ENCODE data around the gene ITGB1BP1. TPM values are rescaled to one million over a fixed set of nuclear protein-coding genes. Genes with fewer than 3 reads are reported as not detected.

The ITGB1BP1 gene
- total and polyA plus RNA-seq, 9 of the 15 experiments (the other 6 are each of a cell fraction or from before 2014, with no cell fraction given), result 37.8 to 95.3 (median 50.4) TPM

DNA sequence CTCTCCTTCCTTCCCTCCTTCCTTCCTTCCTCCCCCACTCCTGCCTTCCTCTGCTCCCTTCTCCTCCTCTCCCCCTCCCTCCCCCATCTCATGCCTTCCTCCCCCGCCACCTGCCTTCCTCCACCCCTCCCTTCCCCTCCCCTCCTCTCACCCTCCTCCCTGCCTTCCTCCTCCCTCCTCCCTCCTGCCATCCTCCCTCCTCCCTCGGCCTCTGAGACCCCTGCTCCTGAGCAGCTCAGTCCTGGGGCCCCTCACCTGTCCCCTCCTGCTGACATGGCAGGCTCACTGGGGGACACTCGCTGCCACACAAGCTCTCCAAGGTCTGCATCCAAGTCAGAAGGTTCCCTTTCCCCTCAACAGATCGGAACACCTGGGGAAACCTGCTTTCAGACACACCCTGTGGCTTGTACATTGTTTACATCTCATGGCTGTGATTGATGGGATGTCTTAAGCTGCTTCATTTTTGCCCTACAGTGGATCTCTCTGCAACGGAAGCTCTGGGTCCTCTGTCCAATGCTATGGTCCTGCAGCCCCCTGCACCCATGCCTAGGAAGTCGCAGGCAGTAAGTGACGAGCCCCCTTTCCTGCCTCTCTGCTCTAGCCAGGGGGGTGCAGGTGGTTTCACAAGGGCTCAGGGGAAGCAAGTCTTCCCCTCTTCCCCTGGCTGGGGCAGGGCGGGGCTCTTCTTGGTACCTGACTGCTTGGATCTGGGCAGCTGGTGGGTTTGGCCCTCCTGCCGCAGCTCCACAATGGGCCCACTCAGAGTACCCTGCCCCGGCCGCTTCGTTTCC lies 22.9 kb downstream of the ITGB1BP1 start:
- H3K4me3 ChIP-seq, result no peak overlapping the region
- no peak for DNase-seq (ENCODE audit: extremely low read depth in 1 of 4, low spot score in 3 of 4)
- intact Hi-C loops (cut with micrococcal nuclease) (no loop called here), in situ Hi-C loops (cut with MboI) (no loop called here)
- H3K79me2 ChIP-seq (ENCODE audit: control insufficient read depth, insufficient read depth, low read length), result no peaks in the 10 kb centered on the region
- H3K9me1 ChIP-seq (ENCODE audit: control insufficient read depth, insufficient read depth, low read length), result peaks cover 3% of the 10 kb centered on the region
- FAIRE-seq, result no peak
- H3K4me1 ChIP-seq (replicated peaks in 1 of 2; ENCODE audit: control insufficient read depth in 2 of 2, insufficient read depth in 2 of 2, low read length in 2 of 2), result peaks cover 0 to 12% of the 10 kb centered on the region in 2 experiments; a peak in 2 of 5 replicates
- 39% methylated on average over 10 of the region's 12 CpGs for WGBS (ENCODE audit: insufficient coverage, low coverage, missing lambda C conversion rate)
- no peak for ATAC-seq
- no peak overlapping the region for H3K4me2 ChIP-seq (ENCODE audit: insufficient read depth, low read length)
- H2AFZ ChIP-seq (ENCODE audit: low read depth, low read length), result no peak overlapping the region
- ChIA-PET POLR2A (interaction anchor here (0.5 to 4.4 kb wide), 4 partner anchors 12 to 286 kb away, joined by 3 to 16 read pairs (median 4); no protein-coding TSS in a partner anchor), CTCF (ENCODE audit: low intra/inter-chr PET ratio) (no interaction called here)
- no peak overlapping the region for H3K9ac ChIP-seq (ENCODE audit: insufficient read depth in 1 of 2, low read depth in 2 of 2, low read length in 2 of 2)
- H3K36me3 ChIP-seq (ENCODE audit: control insufficient read depth, insufficient read depth, low read length), result peaks cover 7% of the 10 kb centered on the region
- H3K9me3 ChIP-seq (replicated peaks; ENCODE audit: control insufficient read depth, insufficient read depth, low read depth, low read length), result no peaks in the 10 kb centered on the region
- H4K20me1 ChIP-seq (replicated peaks; ENCODE audit: control insufficient read depth, insufficient read depth, low read length), result no peaks in the 10 kb centered on the region; the same call in 1 of the 2 replicates
- H3K27ac ChIP-seq (ENCODE audit: extremely low read depth, low read depth, low read length), result no peak overlapping the region
- TF ChIP-seq ZNF263 (CRISPR knock-in tag; IDR thresholded peaks at IDR 0.05; ENCODE audit: borderline replicate concordance) (peak; percentile 83), MED1 (CRISPR knock-in tag; IDR thresholded peaks at IDR 0.05; ENCODE audit: borderline replicate concordance) (no peak), MEIS2 (IDR thresholded peaks at IDR 0.05; ENCODE audit: partially characterized antibody) (peak; percentile 54), PKNOX1 (IDR thresholded peaks at IDR 0.05) (0 out of 2 replicates have a peak, but pooled peaks have one; percentile 11)
- TF ChIP-seq, protein P1, sequence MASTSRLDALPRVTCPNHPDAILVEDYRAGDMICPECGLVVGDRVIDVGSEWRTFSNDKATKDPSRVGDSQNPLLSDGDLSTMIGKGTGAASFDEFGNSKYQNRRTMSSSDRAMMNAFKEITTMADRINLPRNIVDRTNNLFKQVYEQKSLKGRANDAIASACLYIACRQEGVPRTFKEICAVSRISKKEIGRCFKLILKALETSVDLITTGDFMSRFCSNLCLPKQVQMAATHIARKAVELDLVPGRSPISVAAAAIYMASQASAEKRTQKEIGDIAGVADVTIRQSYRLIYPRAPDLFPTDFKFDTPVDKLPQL (IDR thresholded peaks at IDR 0.05; ENCODE audit: extremely low read depth, insufficient read length), result no peak
- TF ChIP-seq, protein P2, sequence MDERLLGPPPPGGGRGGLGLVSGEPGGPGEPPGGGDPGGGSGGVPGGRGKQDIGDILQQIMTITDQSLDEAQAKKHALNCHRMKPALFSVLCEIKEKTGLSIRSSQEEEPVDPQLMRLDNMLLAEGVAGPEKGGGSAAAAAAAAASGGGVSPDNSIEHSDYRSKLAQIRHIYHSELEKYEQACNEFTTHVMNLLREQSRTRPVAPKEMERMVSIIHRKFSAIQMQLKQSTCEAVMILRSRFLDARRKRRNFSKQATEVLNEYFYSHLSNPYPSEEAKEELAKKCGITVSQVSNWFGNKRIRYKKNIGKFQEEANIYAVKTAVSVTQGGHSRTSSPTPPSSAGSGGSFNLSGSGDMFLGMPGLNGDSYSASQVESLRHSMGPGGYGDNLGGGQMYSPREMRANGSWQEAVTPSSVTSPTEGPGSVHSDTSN (CRISPR knock-in tag; IDR thresholded peaks at IDR 0.05; ENCODE audit: low read depth), result no peak
- TF ChIP-seq, protein P2 (tag; conservative IDR thresholded peaks at IDR 0.05; ENCODE audit: low read depth), result 0 out of 2 replicates have a peak, but pooled peaks have one; percentile 24
- BruUV-seq (replicated peaks), result no TSS peak
- H3K27me3 ChIP-seq (ENCODE audit: control insufficient read depth in 2 of 2, insufficient read depth in 2 of 2, low read length in 2 of 2), result no peaks in the 10 kb centered on the region
